Lung microvascular endothelial cell (primary cell): ENCODE measurements around the gene GPA33. TPM values are rescaled to one million over a fixed set of nuclear protein-coding genes. Genes with fewer than 3 reads are reported as not detected.
A peak's percentile ranks its signal among the peaks of the same experiment; 100 is the strongest.
"Not testable (repeated sequence)": the region's sequence is repeated elsewhere in the genome, so short reads cannot be mapped to it uniquely, and the experiment has no call there.

Source experiments
- DNase-seq, 2 donors: peaks; one replicate each; pipeline versions ENCODE4 v3.0.0 to v3.0.0-alpha.2; 2010; ENCODE audit warnings: low read depth in 2 of 2
- total RNA-seq: library from RNA; depleted of rRNA; stranded (reverse); fragments of >200 nt; gene quantifications from 2 replicates; pipeline ENCODE4 v1.2.1, GENCODE V29; 2014

GPA33 gene
- total RNA-seq, 1 donor from 2014 or later, result not detected

- peak; percentile 16 to 51 for DNase-seq
Observed at GRCh38 chr1:167057241-167057688, 32.9 kb downstream of the GPA33 start.

GRCh38 chr1:167056529-167057231, 33.5 kb downstream of the GPA33 start:
- no peak for DNase-seq

DNA sequence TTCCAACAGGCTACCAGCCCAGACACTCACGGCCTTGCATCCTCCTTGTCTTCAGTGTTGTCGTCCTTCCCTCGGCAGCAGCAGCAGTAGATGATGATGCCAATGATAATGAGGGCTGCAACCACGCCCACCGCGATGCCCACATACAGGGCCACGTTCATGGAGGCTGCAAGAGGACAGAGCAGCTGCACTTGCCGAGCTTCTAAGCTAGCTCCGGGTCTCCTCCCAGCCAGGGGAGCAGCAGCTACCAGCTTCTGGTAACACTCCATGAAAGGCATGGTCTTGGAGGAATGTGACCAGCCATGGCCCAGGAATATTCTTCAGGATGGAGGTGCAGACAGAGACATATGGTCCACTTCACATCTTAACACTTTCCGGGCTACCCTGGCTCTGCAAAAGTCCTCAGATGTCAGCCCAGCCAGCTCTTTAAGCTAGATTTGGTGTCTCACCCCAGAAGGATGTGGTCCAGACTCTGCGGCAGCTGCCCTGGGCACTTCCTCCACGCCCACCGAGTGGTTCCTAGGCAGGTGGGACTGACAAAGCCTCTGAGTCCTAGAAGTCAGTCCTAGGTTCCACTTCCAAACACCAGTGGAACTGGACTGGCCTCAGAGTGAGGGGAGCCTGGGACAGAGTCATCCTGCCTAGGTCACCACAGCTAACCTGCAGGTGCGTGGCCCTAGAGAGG, 35.1 kb downstream of the GPA33 start:
- no peak for DNase-seq

- no peak for DNase-seq
Observed at GRCh38 chr1:167054531-167054930, 35.6 kb downstream of the GPA33 start.

GRCh38 chr1:167052389-167052788, 37.8 kb downstream of the GPA33 start:
- DNase-seq, result peak; percentile 20 to 33

- no peak for DNase-seq
Observed at GRCh38 chr1:167051907-167052306, 38.3 kb downstream of the GPA33 start.

GRCh38 chr1:167043752-167044488, 46.3 kb downstream of the GPA33 start:
- peak; percentile 22 to 28 for DNase-seq

GRCh38 chr1:167033646-167034045, 56.5 kb downstream of the GPA33 start:
- DNase-seq, result no peak

GRCh38 chr1:167029553-167029952, 60.6 kb downstream of the GPA33 start:
- not testable (repeated sequence) for DNase-seq

- DNase-seq, result no peak
Observed at GRCh38 chr1:167022384-167022783, 67.8 kb downstream of the GPA33 start.

DNA sequence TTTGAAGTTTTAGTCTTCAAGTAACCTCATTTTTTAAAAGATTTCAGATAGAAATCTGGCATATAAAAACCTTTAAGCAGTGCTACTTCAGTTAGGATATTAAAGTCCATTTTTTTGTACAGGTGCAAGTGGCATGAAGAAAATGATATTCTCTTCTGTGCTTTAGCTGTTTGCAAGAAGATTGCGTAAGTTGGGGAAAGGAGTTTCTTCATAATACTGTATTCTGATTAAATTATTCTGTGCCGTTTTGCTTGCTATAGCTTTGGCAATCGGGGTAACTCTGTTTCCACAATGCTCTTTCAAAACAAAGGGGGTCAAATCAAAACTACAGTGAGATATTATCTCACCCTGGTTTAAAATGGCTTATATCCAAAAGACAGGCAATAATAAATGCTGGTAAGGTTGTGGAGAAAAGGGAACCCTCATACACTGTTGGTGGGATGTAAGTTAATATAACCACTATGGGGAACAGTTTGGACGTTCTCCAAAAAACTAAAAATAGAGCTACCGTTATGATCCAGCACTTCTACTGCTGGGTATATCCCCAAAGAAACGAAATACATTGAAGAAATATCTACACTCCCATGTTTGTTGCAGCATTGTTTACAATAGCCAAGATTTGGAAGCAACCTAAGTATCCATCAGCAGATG, 74.0 kb downstream of the GPA33 start:
- no peak for DNase-seq

DNA sequence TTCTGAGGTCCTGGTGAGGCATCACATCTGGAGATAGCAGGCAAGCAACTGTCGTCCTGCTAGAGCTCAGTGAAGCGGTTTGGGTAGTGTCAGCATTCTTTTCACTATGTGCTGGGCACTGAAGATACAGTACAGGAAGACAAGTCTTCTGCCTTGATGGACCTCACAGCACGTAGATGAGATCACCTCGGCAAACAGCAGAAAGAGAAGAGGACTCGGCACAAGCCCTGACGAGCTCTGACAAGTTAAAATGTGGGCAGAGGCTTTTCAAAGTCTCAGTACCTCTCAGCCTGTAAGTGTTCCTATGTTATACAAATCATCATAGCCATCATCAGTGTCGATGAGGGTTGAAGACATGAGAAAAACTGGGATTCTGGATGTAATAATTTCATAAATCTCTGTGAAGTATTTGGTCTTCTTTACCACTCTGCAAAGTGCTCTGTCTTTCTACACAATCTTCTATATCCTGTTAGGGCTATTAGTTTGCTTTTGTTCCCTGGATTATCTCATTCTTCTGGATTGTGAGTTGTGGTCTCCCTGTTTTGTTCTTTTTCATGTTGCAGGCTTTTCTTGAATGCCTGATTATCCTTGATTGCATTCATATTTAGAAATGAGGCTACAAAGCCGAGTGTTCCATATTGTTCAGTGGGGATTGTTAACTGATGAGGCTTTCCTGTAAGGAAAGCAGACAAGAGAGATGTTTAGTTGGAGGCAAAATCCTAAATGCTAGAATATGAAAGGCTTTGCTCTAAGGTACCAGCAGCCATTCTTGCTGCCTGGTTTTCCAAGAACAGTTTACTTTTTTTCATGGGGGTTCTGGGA, 76.9 kb downstream of the GPA33 start:
- DNase-seq, result no peak

GRCh38 chr1:167012570-167012969, 77.6 kb downstream of the GPA33 start:
- no peak for DNase-seq

DNA sequence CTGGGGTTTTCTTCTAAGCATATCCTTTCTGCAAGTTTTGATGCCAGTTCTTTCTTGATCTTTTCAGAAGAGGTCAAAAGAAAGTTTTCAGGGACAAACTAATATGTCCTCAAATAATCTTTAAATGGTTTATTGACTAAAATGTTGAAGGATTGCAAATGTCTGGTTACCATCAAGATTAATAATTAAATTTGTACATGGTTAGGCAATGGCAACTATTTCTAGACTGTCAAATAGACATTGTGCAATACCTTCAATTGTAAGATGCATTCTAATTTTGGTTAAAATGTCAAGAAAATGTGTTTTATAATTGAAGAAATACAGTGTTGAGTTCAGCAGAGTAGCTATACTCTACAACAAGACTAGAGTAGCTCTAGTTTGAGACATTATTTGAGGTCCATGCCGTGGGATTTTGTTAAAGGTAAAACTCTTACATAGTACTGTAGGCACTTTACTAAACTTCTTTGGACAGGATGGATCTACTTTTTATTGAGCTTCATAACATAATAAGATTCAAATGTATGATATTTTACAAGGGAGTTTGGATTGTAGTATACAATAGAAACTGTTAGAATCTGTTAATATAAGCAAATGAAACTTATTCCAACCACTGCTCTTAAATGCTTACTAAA, 78.5 kb downstream of the GPA33 start:
- no peak for DNase-seq

DNA sequence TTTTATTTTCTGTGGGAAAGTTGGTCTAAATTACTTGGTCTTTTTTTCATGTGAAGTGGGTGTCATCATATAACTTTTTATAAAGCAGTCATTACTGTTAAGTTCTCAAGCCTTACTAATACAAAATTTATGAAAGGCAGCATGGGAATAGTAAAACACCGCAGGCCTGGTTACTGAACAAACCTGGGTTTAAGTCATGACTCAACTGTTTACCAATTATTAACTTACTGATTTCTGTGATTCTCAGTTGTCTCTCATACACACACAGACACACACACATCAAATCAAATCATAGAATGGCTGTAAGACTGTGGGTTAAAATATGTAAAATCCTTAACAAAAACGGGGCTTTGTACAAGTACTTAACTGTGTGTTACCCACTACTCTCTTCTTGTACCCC, 86.5 kb downstream of the GPA33 start:
- no peak for DNase-seq

Other genes starting within 250 kb of the GPA33 start
- gene TADA1, start 214.1 kb downstream of the GPA33 start, total RNA-seq, result 7.2 and 10.9 TPM in 2 replicates
- not detected in 2 replicates for gene ILDR2, start 114.8 kb downstream of the GPA33 start, total RNA-seq
- not detected in 2 replicates for gene MAEL, start 101.1 kb downstream of the GPA33 start, total RNA-seq
- not detected in 2 replicates for gene STYXL2, start 3.7 kb upstream of the GPA33 start, total RNA-seq
- 3.7 and 4.0 TPM in 2 replicates for gene POU2F1, start 130.5 kb upstream of the GPA33 start, total RNA-seq